Thyroid gland (tissue), 4 donors: Measurements from ENCODE around the gene CYP26B1. TPM values are rescaled to one million over a fixed set of nuclear protein-coding genes. Genes with fewer than 3 reads are reported as not detected.

Experiments used
- DNase-seq, 2 donors: peaks; one replicate each; pipeline ENCODE4 v3.0.0-alpha.2; 2019
- H3K27ac ChIP-seq, 3 donors: fragments of 200-600 bp; sonication (generic); 1 replicate in 2 of 3; 2 replicates in 1 of 3; pipeline ENCODE4 v1.5.1; 2016 to 2019; ENCODE audit warnings: mild to moderate bottlenecking in 1 of 3, moderate library complexity in 1 of 3
- H3K27me3 ChIP-seq: fragments of 200-600 bp; sonication (generic); one replicate; pipeline ENCODE4 v1.5.1; 2019
- H3K36me3 ChIP-seq, 2 donors: fragments of 200-600 bp; sonication (generic); one replicate each; pipeline ENCODE4 v1.5.1; 2016 to 2019
- H3K4me1 ChIP-seq, 2 donors: fragments of 200-600 bp; sonication (generic); one replicate each; pipeline ENCODE4 v1.5.1; 2017 to 2019
- H3K4me3 ChIP-seq, 3 donors: fragments of 200-600 bp; sonication (generic); replicated peaks in 1 of 3; 1 replicate in 2 of 3; 2 replicates in 1 of 3; pipeline ENCODE4 v1.5.1; 2016; ENCODE audit warnings: mild to moderate bottlenecking in 1 of 3
- H3K9me3 ChIP-seq: fragments of 200-600 bp; sonication (generic); one replicate; pipeline ENCODE4 v1.5.1; 2017
- POLR2A ChIP-seq, 2 donors: fragments of 450-650 bp; IDR thresholded peaks; one replicate each; pipeline ENCODE4 v1.6.1; 2017; ENCODE audit warnings: antibody characterized with exemption in 2 of 2, mild to moderate bottlenecking in 2 of 2, moderate library complexity in 1 of 2
- WGBS, 2 donors: methylation state at CpG; one replicate each; pipeline ENCODE4 v1.1.5; 2017; 5-methylcytosine and 5-hydroxymethylcytosine counted together
- intact Hi-C: fragments of 100-400 bp; cut with DNase I; formaldehyde crosslinking; loops from one replicate; pipeline ENCODE4 v1.15.1; 2023
- total RNA-seq, 4 donors: library from RNA; depleted of rRNA; stranded (reverse); fragments of >200 nt; gene quantifications; one replicate each; pipeline ENCODE4 v1.2.3, GENCODE V29; 2016
- TF ChIP-seq, protein P1 (sequence below), 6 experiments: fragments of 200-600 bp in 3 of 6; fragments of 450-650 bp in 3 of 6; sonication (generic) in 3 of 6; IDR thresholded peaks; one replicate each; pipeline ENCODE4 v1.5.1; 2016 to 2019; ENCODE audit warnings: antibody characterized with exemption in 6 of 6, mild to moderate bottlenecking in 2 of 6, inconsistent platforms in 1 of 6, moderate library complexity in 1 of 6

Gene CYP26B1
- total RNA-seq, 4 donors from 2014 or later = 11.8 to 24.2 (median 16.3) TPM

DNA sequence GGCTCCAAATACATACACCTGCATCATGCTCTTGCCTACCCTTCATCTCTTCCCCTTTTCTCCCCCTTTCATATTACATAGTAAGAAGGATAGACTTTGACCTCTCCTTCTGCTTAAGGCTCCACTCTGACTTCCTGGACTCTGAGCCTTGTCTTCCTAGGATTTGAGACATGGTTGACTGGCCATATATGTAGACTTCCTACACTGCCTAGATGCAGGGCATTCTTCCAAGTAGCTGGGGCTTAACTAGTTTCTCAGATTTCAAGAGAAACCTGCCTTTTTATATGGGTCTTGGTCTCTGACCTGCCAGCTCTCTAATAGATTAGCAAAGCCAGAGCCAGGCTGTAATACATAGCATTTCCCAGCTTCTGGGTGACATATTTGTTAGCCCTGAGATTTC lies 35.4 kb upstream of the CYP26B1 start:
- Histone ChIP-seq H3K4me3 (no peak overlapping the region), H3K4me1 (no peaks in the 10 kb centered on the region), H3K27ac (no peak overlapping the region), H3K27me3 (no peaks in the 10 kb centered on the region), H3K9me3 (no peaks in the 10 kb centered on the region), H3K36me3 (peaks cover 3 to 9% of the 10 kb centered on the region in 2 donors)
- DNase-seq = no peak
- intact Hi-C loops = no loop called here
- TF ChIP-seq POLR2A (IDR thresholded peaks at IDR 0.05) = no peak
- TF ChIP-seq, protein P1, sequence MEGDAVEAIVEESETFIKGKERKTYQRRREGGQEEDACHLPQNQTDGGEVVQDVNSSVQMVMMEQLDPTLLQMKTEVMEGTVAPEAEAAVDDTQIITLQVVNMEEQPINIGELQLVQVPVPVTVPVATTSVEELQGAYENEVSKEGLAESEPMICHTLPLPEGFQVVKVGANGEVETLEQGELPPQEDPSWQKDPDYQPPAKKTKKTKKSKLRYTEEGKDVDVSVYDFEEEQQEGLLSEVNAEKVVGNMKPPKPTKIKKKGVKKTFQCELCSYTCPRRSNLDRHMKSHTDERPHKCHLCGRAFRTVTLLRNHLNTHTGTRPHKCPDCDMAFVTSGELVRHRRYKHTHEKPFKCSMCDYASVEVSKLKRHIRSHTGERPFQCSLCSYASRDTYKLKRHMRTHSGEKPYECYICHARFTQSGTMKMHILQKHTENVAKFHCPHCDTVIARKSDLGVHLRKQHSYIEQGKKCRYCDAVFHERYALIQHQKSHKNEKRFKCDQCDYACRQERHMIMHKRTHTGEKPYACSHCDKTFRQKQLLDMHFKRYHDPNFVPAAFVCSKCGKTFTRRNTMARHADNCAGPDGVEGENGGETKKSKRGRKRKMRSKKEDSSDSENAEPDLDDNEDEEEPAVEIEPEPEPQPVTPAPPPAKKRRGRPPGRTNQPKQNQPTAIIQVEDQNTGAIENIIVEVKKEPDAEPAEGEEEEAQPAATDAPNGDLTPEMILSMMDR (IDR thresholded peaks at IDR 0.05) = no peak

DNA sequence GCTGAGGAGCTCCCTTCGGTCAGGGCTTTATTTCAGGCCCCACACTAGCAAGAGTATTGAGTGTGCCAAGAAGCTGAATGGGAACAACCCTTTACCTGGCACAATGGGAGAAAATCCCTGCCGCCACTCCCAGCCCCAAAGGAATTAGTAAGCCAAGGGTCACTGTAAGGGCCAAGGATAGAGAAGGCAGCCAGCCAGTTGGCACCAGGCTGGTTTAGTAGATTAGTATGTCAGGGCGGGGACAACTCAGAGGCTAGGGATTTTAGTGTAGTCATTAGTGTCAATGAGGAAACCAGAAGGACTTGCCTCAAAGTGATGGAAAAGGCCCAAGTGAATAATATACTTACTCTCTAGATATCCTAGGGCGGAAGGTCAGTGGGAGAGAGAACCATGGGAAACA lies 34.9 kb upstream of the CYP26B1 start:
- Histone ChIP-seq H3K4me1 (no peaks in the 10 kb centered on the region), H3K27ac (no peak overlapping the region), H3K27me3 (no peaks in the 10 kb centered on the region), H3K36me3 (peaks cover 8 to 9% of the 10 kb centered on the region in 2 donors), H3K9me3 (no peaks in the 10 kb centered on the region), H3K4me3 (no peak overlapping the region)
- TF ChIP-seq POLR2A (IDR thresholded peaks at IDR 0.05) = no peak
- TF ChIP-seq, protein P1 (IDR thresholded peaks at IDR 0.05) = no peak
- no peak for DNase-seq
- WGBS, 2 donors = 85 to 92% methylated on average over 4 of the region's 4 CpGs
- intact Hi-C loops = no loop called here

DNA sequence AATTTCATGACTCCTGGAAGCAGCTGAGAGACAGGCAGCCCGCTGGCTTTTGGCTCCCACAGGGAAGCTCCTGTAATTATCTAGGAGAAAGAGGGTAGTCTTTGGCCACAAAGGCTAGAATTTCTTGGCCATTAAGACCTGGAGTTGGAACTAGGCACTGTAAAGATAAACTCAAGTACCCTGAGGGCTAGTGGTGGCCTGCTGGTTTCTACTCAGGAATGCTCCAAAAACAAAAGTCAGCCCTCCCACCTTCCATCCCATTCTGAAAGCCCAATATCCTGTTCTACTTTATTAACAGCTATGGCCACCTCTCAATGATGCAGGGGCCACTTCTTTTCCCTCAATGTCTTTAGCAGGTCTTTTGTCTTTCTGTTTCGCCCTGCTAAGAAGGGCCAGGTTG lies 34.0 kb upstream of the CYP26B1 start:
- 95 to 99% methylated on average over 2 of the region's 2 CpGs for WGBS, 2 donors
- no peaks in the 10 kb centered on the region for H3K27me3 ChIP-seq
- TF ChIP-seq, protein P1 (IDR thresholded peaks at IDR 0.05) = no peak
- no peak for TF ChIP-seq POLR2A (IDR thresholded peaks at IDR 0.05)
- intact Hi-C loops = no loop called here
- H3K27ac ChIP-seq = no peak overlapping the region
- no peak for DNase-seq
- H3K4me3 ChIP-seq = no peak overlapping the region
- H3K9me3 ChIP-seq = no peaks in the 10 kb centered on the region
- peaks cover 9 to 13% of the 10 kb centered on the region in 2 donors for H3K36me3 ChIP-seq
- H3K4me1 ChIP-seq = no peaks in the 10 kb centered on the region

DNA sequence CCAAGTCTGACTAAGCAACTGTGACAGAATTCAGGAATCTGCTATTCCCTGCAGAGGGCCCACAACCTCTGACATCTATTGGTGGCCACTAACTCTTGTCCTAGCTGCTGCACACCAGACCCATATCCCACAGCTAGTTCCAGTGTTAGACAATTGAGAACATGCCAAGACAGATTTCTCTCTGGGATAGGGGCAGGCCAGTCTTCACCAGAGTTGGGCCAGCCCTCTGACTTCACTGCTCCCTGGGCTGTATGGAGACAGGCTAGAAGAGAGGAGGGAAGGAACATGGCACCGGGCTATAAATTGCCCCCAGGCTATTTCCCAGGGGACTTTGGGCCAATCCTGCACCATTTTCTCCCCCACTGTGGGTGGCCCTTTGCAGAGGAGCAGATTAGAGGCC lies 32.7 kb upstream of the CYP26B1 start:
- H3K4me1 ChIP-seq = no peaks in the 10 kb centered on the region
- H3K9me3 ChIP-seq = no peaks in the 10 kb centered on the region
- no peaks in the 10 kb centered on the region for H3K27me3 ChIP-seq
- intact Hi-C loops = no loop called here
- 86 to 92% methylated on average over 1 of the region's 1 CpG for WGBS, 2 donors
- TF ChIP-seq POLR2A (IDR thresholded peaks at IDR 0.05) = no peak
- TF ChIP-seq, protein P1 (IDR thresholded peaks at IDR 0.05) = no peak
- no peak overlapping the region for H3K27ac ChIP-seq
- H3K36me3 ChIP-seq = peaks cover 9 to 13% of the 10 kb centered on the region in 2 donors
- DNase-seq = no peak
- no peak overlapping the region for H3K4me3 ChIP-seq

DNA sequence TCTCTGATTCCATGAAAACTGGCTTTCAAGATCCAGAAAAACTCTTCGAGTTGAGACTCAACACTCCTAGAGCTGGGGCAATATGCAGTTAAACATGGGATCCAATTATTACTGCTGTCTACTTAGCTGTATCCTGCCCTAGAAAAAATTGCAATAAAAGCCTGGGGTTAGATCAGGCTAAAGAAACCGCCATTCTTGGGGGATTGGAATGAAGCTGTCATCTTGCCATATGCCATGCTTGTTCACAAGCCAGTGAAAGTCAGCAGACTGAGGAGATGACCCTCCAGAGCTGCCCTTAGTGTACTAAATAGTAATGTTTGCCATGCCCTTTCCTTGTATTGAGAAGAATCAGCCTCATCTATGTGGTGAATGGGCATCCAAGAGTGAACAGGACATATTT lies 30.9 kb upstream of the CYP26B1 start:
- H3K36me3 ChIP-seq = peaks cover 9 to 13% of the 10 kb centered on the region in 2 donors
- no peak overlapping the region for H3K4me3 ChIP-seq
- H3K4me1 ChIP-seq = no peaks in the 10 kb centered on the region
- no peak overlapping the region for H3K27ac ChIP-seq
- WGBS, 2 donors = 94 to 96% methylated on average over 2 of the region's 2 CpGs
- H3K9me3 ChIP-seq = no peaks in the 10 kb centered on the region
- H3K27me3 ChIP-seq = no peaks in the 10 kb centered on the region
- TF ChIP-seq POLR2A (IDR thresholded peaks at IDR 0.05) = no peak
- TF ChIP-seq, protein P1 (IDR thresholded peaks at IDR 0.05) = no peak
- no peak for DNase-seq
- intact Hi-C loops = no loop called here
